ENCODE data around the gene ITGBL1.

GRCh38 chr13:101522607-101523006 lies 70.1 kb downstream of the ITGBL1 start:
- TF ChIP-seq CTCF (IDR thresholded peaks at IDR 0.05) (no peak), POLR2AphosphoS5 (IDR thresholded peaks at IDR 0.05) (no peak), POLR2A (IDR thresholded peaks at IDR 0.05) (no peak), EP300 (IDR thresholded peaks at IDR 0.05) (no peak)

All from stomach (tissue), 4 donors.